Activated CD8-positive, alpha-beta memory T cell treated with anti-CD3 and anti-CD28 coated beads, Interleukin-2, amount 50 U/mL, for 4 hours (primary cell): Measurements from ENCODE around the gene TMPRSS12.
"Not testable (repeated sequence)": the region's sequence is repeated elsewhere in the genome, so short reads cannot be mapped to it uniquely, and the experiment has no call there.

Source experiments
- DNase-seq: peaks from one replicate; pipeline ENCODE4 v3.0.0-alpha.2; 2020

TMPRSS12 gene, protein sequence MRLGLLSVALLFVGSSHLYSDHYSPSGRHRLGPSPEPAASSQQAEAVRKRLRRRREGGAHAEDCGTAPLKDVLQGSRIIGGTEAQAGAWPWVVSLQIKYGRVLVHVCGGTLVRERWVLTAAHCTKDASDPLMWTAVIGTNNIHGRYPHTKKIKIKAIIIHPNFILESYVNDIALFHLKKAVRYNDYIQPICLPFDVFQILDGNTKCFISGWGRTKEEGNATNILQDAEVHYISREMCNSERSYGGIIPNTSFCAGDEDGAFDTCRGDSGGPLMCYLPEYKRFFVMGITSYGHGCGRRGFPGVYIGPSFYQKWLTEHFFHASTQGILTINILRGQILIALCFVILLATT

DNA sequence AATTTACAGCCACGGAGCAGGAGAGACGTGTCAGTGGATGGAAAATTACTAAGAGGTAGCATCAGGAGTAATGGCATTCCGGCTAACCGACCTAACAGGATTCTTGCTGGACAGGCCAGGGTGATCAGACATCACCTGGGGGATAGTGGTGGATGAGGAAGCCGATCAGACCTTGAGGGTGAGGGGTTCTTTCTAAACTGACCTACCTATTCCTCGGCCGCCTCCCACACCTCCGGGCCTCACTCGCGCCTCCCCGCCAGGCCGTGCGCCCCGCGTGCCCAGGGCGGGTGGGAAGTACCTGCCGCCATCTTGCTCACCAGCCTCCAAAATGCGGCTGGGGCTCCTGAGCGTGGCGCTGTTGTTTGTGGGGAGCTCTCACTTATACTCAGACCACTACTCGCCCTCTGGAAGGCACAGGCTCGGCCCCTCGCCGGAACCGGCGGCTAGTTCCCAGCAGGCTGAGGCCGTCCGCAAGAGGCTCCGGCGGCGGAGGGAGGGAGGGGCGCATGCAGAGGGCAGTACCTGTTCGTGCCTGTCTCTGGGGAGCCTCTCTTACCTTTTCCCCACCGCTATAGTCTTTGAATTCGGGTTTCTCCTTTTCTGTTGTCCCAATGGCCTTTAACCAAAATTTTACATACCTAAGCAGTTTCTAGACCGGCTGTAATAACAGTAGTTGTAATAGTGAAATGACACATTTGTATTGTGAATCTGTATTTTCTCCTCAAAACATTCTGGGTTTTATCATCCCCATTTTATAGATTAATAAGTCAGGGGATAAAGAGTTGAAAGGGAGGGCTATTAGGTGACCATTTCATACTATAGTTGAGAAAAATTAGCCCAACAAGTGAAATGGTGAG, at the start of gene TMPRSS12:
TMPRSS12 (plus strand) TSS at position 290 of the 857 bp plus-strand sequence; CDS start at position 329, 39 bp downstream.
- no peak for DNase-seq

DNA sequence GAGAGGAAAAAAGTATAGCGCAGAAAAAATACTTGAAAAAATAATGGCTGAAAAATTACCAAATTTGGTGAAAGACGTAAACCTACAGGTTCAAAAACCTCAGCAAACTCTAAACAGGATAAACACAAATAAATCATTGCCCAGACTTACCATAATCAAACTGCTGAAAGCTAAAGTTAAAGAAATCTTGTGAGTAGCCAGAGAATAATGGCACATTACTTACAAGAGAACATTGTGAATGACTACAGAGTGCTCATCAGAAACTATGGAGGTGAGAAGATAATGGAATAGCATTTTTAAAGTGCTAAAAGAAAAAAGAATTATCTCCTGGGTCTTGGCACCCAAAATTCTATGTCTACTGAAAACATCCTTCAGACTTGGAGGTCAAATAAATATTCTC, 42.8 kb upstream of the TMPRSS12 start:
- no peak for DNase-seq

DNA sequence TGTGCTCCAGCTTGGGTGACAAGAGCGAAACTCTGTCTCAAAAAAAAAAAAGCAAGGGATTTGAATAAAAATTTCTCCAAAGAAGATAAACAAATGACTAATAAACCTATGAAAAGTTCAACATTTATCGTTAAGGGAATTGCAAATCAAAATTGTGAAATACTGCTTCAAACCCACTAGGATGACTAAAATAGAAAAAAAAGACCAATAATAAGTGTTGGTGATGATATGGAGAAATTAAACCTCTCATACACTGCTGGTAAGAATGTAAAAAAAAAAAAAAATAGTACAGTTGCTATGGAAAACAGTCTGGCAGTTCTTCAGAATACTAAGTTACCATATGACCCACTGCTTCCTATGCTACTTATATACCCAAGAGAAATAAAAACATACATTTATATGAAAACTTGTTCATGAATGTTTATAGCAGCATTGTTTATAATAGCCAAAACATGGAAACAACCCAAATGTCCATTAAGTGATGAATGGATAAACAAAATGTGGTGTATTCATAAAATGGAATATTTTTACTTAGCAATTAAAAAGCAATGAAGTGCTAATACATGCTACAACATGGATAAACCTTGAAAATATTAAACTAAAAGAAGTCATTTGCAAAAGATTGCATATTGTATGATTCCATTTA, 39.4 kb upstream of the TMPRSS12 start:
- DNase-seq, result no peak

DNA sequence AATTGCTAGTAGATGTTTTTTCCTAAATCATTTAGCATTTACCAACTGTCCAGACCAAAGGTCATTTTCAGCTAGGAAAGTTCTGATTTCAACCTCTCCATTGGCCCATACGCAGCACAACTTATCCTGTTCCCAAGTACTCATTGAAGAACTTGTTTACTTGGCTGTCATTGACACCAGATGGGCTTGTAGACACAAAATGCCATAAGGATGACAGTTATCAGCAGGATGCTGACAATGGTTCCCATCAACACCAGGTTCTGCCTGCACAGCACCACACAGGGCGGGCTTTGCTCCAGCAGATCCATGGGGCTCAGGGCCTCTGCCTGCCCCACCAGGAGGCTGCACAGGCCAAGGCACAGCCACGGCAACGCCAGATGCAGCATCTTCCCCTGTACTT, 36.5 kb upstream of the TMPRSS12 start:
- no peak for DNase-seq

DNA sequence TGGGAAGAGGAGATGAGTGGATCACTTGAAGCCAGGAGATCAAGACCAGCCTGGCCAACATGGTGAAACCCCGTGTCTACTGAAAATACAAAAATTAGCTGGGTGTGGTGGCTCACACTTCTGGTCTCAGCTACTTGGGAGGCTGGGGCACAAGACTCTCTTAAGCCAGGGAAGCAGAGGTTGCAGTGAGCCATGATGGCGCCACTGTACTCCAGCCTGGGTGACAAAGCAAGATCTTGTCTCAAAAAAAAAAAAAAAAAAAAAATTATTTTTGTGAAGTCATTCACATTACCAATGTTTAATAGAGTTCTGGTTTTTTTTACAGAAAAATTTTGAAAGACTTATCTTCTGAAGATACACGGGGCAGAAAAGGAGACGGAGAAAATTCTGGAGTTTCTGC, 33.6 kb upstream of the TMPRSS12 start:
- not testable (repeated sequence) for DNase-seq

DNA sequence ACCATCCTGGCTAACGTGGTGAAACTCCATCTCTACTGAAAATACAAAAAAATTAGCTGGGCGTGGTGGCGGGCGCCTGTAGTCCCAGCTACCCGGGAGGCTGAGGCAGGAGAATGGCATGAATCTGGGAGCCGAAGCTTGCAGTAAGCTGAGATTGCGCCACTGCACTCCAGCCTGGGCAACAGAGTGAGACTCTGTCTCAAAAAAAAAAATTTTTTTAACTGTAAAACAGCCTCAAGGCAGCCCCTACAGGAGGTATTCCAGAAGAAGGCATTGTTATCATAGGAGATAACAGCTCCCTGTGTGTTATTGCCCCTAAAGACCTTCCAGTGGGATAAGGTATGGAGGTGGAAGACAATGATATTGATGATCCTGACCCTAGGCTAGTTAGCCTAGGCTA, 27.8 kb upstream of the TMPRSS12 start:
- not testable (repeated sequence) for DNase-seq

DNA sequence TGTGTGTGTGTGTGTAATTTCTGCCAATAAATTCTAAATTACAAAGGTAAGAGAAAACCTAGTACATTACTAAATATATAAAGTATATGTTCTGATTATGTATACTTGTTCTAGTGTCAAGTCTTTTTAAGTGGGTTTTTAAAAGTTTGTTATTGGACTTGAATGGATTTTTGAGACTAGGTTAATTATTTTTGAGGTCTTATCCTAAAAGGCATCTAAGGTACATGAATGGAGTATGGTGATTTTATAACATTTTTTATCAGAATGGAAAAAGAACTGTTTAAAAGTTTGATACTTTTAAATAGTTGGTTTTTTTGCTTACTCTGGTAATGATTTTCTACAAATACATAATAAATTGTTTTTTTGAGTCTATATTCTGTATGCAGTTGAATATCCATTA, 22.5 kb upstream of the TMPRSS12 start:
- DNase-seq, result no peak

DNA sequence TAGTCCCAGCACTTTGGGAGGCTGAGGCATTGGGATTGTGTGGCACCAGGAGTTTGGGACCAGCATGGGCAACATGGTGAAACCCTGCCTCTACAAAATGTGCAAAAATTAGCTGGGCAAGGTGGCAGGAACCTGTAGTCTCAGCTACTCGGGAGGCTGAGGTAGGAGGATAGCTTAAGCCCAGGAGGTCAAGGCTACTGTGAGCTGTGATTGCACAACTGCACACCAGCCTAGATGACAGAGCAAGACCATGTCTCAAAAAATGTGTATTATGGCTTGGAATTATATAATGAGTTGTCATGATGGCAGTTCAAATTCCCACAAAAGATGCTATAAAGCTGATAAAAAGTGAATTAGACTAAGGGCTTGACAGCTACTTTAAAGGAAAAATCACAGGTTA, 20.6 kb upstream of the TMPRSS12 start:
- DNase-seq, result no peak

DNA sequence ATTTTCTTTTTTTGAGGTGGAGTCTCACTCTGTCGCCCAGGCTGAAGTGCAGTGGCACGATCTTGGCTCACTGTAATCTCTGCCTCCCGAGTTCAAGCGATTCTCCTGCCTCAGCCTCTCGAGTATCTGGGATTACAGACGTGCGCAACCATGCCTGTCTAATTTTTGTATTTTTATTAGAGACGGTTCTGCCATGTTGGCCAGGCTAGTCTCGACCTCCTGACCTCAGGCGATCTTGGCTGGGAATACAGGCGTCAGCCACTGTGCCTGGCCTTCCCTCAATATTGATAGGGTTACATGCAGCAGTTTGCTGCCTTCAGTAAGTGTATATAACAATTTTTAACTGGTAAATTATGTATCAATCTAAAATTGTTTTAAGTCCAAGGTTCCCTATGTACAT, 19.0 kb upstream of the TMPRSS12 start:
- DNase-seq, result not testable (repeated sequence)

DNA sequence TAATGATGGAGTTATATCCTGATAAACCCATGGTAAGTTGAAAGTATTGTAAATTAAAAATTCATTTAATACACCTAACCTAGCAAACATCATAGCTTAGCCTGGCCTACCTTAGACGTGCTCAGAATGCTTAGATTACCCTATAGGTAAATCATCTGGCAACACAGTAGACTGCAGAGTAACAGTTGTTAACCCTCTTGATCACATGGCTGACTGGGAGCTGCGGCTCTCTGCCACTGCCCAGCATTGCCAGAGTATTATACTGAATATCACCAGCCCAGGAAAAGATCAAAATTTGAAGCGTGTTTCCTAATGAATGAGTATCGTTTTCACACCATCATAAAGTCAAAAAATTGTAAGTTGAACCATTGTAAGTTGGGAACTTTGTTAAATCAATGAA, 17.8 kb upstream of the TMPRSS12 start:
- no peak for DNase-seq

DNA sequence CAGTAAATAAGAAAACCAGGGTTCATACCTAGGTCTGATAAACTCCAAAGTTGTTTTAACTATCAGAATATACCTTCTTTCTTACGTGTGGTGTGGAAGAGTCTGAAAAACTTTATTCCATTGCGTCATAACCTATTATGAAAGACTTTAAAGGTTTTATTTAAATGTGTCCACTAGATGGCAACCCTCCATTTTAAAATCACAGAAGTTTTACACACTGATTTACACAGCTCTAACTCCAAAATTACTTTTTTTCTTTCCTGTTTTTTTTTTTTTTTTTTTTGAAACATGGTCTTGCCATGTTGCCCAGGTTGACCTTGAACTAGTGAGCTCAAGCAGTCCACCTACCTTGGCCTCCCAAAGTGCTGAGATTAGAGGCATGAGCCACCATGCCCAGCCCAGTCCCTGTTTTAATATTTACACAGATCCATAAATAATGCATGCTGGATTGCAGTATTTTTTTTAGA, 17.3 kb upstream of the TMPRSS12 start:
- DNase-seq, result no peak

DNA sequence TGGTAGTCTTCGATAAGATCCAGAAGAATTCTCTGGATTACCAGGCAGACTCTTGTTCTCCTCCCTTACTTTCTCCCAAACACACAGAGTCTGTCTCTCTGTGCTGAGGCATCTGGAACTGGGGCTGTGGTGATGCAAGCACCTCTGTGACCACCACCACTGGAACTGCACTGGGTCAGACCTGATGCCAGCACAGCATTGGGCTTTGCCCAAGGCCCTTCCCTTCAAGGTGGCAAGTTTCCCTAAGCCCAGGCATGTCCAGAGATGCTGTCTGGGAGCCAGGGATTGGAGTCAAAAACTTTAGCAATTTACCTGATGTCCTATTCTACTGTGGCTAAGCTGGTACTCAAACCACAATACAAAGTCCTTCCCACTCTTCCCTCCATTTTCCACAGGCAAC, 14.6 kb upstream of the TMPRSS12 start:
- no peak for DNase-seq

DNA sequence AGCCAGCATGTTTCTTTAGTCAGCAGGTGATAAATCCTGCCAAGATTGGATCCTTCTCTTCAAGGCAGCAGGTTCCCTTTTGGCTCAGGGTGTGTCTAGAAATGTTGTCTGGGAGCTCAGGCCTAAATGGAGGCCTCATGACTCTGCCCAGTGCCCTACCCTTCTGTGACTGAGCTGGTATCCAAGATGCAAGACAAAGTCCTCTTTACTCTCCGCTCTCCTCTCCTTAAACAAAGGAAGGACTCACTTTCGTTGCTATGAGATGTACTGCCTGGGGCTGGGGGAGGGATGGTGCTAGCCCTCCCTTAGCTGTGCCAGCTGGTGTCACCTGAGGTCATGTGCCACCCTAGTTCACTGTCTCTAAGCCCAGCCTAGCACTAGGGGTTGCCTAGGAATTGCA, 13.8 kb upstream of the TMPRSS12 start:
- no peak for DNase-seq

DNA sequence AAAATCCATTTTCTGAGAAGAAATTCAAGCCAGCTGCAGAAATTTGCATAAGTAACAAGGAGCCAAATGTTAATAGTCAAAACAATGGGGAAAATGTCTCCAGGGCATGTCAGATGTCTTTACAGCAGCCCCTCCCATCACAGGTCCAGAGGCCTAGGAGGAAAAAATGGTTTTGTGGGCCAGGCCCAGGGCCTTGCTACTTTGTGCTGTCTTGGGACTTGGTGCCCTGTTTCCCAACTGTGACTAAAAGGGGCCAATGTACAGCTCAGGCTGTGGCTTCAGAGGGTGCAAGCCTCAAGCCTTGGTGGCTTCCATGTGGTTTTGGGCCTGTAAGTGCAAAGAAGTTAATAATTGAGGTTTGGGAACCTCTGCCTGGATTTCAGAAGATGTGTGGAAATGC, 8.9 kb upstream of the TMPRSS12 start:
- DNase-seq, result not testable (repeated sequence)

DNA sequence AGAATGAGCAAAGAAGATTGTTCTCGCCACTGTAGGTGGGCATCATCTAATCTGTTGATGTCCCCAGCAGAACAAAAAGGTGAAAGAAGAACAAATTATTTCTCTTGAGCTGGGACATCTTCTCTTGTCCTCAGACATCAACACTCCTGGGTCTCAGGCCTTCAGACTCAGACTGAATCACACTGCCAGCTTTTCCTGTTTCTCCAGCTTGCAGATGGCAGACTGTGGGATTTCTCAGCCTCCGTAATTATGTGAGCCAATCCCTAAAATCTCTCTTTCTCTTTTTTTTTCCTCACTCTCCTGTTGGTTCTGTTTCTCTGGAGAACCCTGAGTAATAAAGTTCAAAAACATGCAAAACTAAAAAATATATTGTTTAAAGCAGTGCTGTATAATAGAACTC, 3.7 kb upstream of the TMPRSS12 start:
- no peak for DNase-seq

DNA sequence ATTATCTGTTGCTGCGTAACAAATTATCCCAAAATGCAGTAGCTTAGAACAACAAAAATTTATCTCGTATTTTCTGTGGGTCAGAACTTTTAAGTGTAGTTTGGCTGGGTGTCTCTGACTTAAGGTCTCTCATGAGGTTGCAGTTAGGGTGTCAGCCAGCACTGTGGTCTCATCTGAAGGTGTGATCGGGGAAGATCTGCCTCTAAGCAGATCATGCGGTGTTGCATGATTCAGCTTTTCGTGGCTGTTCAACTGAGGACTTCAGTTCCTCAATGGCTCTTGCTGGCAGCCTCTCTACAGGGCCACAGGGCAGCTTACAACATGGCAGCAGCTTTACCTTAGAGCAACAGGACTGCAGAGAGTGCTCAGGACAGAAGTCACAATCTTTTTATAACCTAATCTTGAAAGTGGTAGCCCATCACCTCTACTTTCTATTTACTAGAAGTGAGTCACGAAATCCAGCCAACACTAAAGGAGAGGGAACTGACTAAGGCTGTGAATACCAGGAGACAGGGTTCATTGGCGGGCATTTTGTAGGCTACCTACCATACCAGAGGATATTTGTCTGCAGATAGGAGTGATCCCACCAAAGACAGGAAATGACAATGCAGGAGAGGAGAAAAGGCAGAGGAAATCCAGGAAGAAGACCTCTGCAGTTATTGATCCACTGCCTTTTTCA, 1.8 kb upstream of the TMPRSS12 start:
- DNase-seq, result no peak

DNA sequence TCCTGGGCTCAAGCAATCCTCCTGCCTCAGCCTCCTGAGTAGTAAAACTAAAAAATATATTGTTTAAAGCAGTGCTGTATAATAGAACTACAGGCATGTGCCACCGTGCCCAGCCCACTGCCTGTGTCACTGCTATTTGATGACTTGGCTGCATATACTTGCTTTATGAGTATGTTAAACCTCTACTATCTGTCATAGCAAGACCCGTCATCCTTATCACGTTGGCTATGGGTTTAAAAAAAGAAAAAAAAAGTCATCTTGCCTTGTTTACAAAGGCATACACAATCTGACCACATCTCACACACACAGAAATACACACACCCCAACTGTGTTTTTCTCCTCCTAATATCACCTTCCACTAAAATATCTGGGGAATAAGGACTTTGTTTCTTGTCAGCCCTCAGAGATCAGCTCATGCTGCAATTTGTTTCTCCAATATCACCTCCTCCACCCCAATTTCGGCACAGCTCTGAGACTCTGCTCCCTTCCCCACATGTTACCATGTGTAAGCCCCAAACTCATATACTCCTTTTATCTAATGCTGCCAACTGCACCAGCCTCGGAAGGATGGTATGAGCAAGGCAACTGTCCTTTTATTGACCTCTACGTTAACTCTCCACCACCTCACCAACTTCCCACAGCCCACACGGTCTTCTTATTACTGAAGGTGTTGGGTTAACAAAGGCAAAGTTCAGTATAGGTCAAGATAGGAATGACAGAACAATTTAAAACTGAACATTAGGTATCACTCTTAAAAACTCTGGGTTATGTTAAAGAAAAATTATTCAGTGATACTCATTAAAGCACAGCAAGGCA, 802 bp upstream of the TMPRSS12 start:
- no peak for DNase-seq

DNA sequence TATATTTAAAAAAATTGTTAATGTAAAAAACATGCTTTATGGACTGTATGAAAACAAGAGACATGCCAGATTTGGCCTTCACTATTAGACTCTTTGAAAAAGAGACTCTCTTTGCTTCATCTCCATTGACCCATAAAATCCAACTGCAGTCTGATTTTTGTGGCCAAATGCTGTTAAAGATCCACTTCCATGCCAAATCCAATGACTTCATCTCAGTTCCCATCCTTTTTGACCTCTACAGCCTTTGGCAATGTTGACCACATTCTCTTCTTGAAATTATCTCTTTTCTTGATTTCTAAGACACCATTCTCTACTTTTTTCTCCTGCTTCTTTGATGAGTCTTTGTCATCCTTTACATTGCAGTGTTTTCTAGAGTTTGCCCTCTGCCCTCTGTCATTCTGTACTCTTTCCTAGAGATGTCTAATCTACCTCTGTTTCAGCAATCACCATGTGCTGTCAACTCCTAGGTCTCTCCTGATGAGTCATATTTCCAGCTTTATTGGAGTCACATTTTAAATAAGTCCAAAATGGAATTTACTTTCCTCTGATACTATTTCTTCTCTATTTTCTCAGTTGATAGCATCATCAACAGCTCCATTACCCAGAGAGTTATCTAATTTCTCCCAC, 2.4 kb downstream of the TMPRSS12 start:
- no peak for DNase-seq

DNA sequence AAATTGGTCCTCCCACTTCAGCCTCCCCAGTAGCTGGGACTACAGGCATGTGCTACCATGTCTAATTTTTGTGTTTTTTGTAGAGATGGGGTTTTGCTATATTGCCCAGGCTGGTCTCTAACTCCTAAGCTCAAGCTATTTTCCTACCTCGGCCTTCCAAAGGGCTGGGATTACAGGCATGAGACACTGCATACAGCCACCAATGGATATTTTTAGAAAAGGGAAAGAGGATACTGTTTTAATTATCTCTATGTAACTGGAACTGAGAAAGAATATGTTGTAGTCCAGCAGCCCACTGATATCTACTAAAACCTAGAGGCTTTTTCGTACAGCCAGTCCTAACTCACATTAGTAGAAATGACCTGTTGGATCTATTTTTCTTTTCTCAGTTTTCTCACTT, 6.2 kb downstream of the TMPRSS12 start:
- DNase-seq, result no peak

DNA sequence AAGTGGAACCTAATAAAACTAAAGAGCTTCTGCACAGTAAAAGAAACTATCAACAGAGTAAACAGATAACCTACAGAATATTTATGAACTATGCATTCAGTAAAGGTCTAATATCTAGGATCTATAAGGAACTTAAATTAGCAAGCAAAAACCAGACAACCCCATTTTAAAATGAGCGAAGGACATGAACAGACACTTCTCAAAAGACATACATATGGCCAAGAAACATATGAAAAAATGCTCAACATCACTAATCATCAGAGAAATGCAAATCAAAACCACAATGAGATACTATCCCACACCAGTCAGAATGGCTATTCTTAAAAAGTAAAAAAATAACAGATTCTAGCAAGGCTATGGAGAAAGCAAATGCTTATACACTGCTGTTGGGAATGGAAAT, 12.5 kb downstream of the TMPRSS12 start:
- not testable (repeated sequence) for DNase-seq

DNA sequence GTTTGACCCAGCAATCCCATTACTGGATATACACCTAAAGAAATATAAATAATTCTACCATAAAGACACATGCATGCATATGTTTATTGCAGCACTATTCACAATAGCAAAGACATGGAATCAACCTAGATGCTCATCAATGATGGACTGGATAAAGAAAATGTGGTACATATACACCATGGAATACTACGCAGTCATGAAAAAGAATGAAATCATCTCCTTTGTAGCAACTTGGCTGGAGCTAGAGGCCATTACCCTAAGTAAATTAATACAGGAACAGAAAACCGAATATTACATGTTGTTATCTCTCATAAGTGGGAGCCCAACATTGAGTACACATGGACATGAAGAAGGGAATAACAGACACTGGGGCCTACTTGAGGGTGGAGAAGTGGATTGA, 13.0 kb downstream of the TMPRSS12 start:
- DNase-seq, result not testable (repeated sequence)
